ENCODE data around the gene TCAP. TPM values are rescaled to one million over a fixed set of nuclear protein-coding genes. Genes with fewer than 3 reads are reported as not detected.

The TCAP gene
- total and polyA plus RNA-seq, 2 experiments from 2014 or later: 0.43 TPM; not detected in 1

GRCh38 chr17:39626171-39627046 lies 38.7 kb upstream of the TCAP start, which contains the start of gene PPP1R1B:
Gene PPP1R1B, plus strand, starts transcription at chr17:39626952. Its CDS starts 441 bp downstream, at chr17:39627393.
- H3F3A ChIP-seq (ENCODE audit: insufficient read depth): peaks cover 7% of the 10 kb centered on the region; the same call in 1 of the 2 replicates
- TF ChIP-seq EZH2 (IDR thresholded peaks at IDR 0.05; ENCODE audit: insufficient read depth, poor library complexity, severe bottlenecking) (peak; percentile 74), EZH2phosphoT487 (IDR thresholded peaks at IDR 0.05; ENCODE audit: insufficient read depth, low read depth) (0 out of 2 replicates have a peak, but pooled peaks have one; percentile 20)
- H3K27me3 ChIP-seq (replicated peaks; ENCODE audit: insufficient read depth): peaks cover 40% of the 10 kb centered on the region
- H3K4me1 ChIP-seq (ENCODE audit: insufficient read depth): no peaks in the 10 kb centered on the region
- no peak within 1 kb of the TSS for H3K9ac ChIP-seq
- no peaks in the 10 kb centered on the region for H3K9me3 ChIP-seq (ENCODE audit: low read depth)
- peak within 1 kb of the TSS; percentile 38; the same call in 1 of the 2 replicates for H2AFZ ChIP-seq
- H4K20me1 ChIP-seq (ENCODE audit: insufficient read depth): no peaks in the 10 kb centered on the region
- no peaks in the 10 kb centered on the region for H3K79me2 ChIP-seq (ENCODE audit: insufficient read depth)
- H3K9me2 ChIP-seq (ENCODE audit: insufficient read depth): no peaks in the 10 kb centered on the region
- DNase-seq: peak; percentile 24
- no peaks in the 10 kb centered on the region for H3K36me3 ChIP-seq (ENCODE audit: low read depth)
- peak within 1 kb of the TSS; percentile 56 for H3K4me3 ChIP-seq
- H3K4me2 ChIP-seq (ENCODE audit: unreplicated experiment): peak within 1 kb of the TSS; percentile 72
- in situ Hi-C loops (cut with MboI): loop anchor here (10.0 kb wide), 1 partner anchor 128 kb away; no protein-coding TSS in a partner anchor
- no peak within 1 kb of the TSS for H3K27ac ChIP-seq
- 4 to 8% methylated on average over 22 to 29 of the region's 29 CpGs for WGBS, 2 experiments (ENCODE audit: low coverage in 1 of 2, low lambda C conversion rate in 2 of 2, missing lambda C conversion rate in 2 of 2)

DNA sequence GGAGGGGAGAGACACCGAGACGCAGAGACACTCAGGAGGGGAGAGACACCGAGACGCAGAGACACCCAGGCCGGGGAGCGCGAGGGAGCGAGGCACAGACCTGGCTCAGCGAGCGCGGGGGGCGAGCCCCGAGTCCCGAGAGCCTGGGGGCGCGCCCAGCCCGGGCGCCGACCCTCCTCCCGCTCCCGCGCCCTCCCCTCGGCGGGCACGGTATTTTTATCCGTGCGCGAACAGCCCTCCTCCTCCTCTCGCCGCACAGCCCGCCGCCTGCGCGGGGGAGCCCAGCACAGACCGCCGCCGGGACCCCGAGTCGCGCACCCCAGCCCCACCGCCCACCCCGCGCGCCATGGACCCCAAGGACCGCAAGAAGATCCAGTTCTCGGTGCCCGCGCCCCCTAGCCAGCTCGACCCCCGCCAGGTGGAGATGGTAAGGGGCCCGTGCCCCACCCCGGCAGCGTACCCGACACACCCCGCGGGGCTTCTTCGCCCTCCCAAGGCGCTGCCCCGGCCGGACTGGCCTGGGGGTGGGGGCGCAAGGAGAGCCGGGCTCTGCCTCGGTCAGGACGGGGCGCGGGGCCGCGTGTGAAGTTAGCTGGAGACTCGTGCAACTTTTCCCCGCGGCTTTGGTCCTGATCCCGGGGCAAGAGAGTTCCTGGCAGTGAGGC lies 38.0 kb upstream of the TCAP start:
- Histone ChIP-seq H3K79me2 (ENCODE audit: insufficient read depth) (no peaks in the 10 kb centered on the region), H2AFZ (peak overlapping the region; percentile 38; the same call in 1 of the 2 replicates), H3K36me3 (ENCODE audit: low read depth) (no peaks in the 10 kb centered on the region), H3K4me2 (ENCODE audit: unreplicated experiment) (peak overlapping the region; percentile 72), H3K27me3 (replicated peaks; ENCODE audit: insufficient read depth) (peaks cover 44% of the 10 kb centered on the region), H3K9me2 (ENCODE audit: insufficient read depth) (no peaks in the 10 kb centered on the region), H3K4me1 (ENCODE audit: insufficient read depth) (no peaks in the 10 kb centered on the region), H3F3A (ENCODE audit: insufficient read depth) (peaks cover 5% of the 10 kb centered on the region; the same call in 1 of the 2 replicates), H3K4me3 (peak overlapping the region; percentile 56), H3K27ac (no peak overlapping the region), H3K9me3 (ENCODE audit: low read depth) (no peaks in the 10 kb centered on the region), H3K9ac (no peak overlapping the region), H4K20me1 (ENCODE audit: insufficient read depth) (no peaks in the 10 kb centered on the region)
- TF ChIP-seq EZH2phosphoT487 (IDR thresholded peaks at IDR 0.05; ENCODE audit: insufficient read depth, low read depth): no peak
- no peak for TF ChIP-seq EZH2 (IDR thresholded peaks at IDR 0.05; ENCODE audit: insufficient read depth, poor library complexity, severe bottlenecking)
- no peak for DNase-seq
- 1 to 10% methylated on average over 26 to 51 of the region's 72 CpGs for WGBS, 2 experiments (ENCODE audit: low coverage in 1 of 2, low lambda C conversion rate in 2 of 2, missing lambda C conversion rate in 2 of 2)
- in situ Hi-C loops (cut with MboI): loop anchor here (10.0 kb wide), 1 partner anchor 128 kb away; no protein-coding TSS in a partner anchor

GRCh38 chr17:39627712-39628516 lies 37.2 kb upstream of the TCAP start:
- Histone ChIP-seq H2AFZ (no peak overlapping the region), H3K4me2 (ENCODE audit: unreplicated experiment) (no peak overlapping the region), H4K20me1 (ENCODE audit: insufficient read depth) (no peaks in the 10 kb centered on the region), H3K9me3 (ENCODE audit: low read depth) (no peaks in the 10 kb centered on the region), H3K4me1 (ENCODE audit: insufficient read depth) (no peaks in the 10 kb centered on the region), H3K4me3 (no peak overlapping the region), H3K9ac (no peak overlapping the region), H3F3A (ENCODE audit: insufficient read depth) (no peaks in the 10 kb centered on the region), H3K79me2 (ENCODE audit: insufficient read depth) (no peaks in the 10 kb centered on the region), H3K9me2 (ENCODE audit: insufficient read depth) (no peaks in the 10 kb centered on the region), H3K27ac (no peak overlapping the region), H3K36me3 (ENCODE audit: low read depth) (no peaks in the 10 kb centered on the region), H3K27me3 (replicated peaks; ENCODE audit: insufficient read depth) (peaks cover 44% of the 10 kb centered on the region)
- no peak for DNase-seq
- in situ Hi-C loops (cut with MboI): loop anchor here (10.0 kb wide), 1 partner anchor 127 kb away; no protein-coding TSS in a partner anchor
- no peak for TF ChIP-seq EZH2phosphoT487 (IDR thresholded peaks at IDR 0.05; ENCODE audit: insufficient read depth, low read depth)
- no peak for TF ChIP-seq EZH2 (IDR thresholded peaks at IDR 0.05; ENCODE audit: insufficient read depth, poor library complexity, severe bottlenecking)
- WGBS, 2 experiments (ENCODE audit: low coverage in 1 of 2, low lambda C conversion rate in 2 of 2, missing lambda C conversion rate in 2 of 2): 40 to 69% methylated on average over 8 to 15 of the region's 16 CpGs

Data from GM23248 (cell line).